ENCODE results near the gene ELP1. TPM values are rescaled to one million over a fixed set of nuclear protein-coding genes. Genes with fewer than 3 reads are reported as not detected.
"Not testable (repeated sequence)": the region's sequence is repeated elsewhere in the genome, so short reads cannot be mapped to it uniquely, and the experiment has no call there.

The ELP1 gene
- total and polyA plus RNA-seq, 9 donors: 15.7 to 70.9 (median 34.3) TPM

DNA sequence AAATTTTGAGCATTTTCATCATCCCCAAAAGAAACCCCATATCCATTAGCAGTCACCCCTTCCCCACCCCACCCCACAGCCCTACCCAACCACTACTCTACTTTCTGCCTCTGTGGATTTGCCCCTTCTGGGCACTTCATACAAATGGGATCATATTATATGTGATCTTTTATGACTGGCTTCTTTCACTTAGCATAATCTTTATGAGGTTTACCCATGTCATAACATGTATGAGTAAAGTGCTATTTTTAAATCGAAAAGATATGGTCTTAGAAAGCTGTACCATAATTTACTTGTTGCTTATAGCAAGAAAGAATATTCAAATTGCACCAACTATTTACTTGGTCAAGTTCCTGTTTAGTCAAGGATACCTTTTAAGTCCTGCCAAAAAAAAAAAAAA, 12.7 kb downstream of the ELP1 start:
- Histone ChIP-seq H3K27me3 (no peaks in the 10 kb centered on the region), H3K4me1 (ENCODE audit: insufficient read depth) (no peaks in the 10 kb centered on the region), H3K4me3 (no peak overlapping the region), H3K9me3 (no peaks in the 10 kb centered on the region), H3K27ac (no peak overlapping the region), H3K36me3 (no peaks in the 10 kb centered on the region)
- DNase-seq: no peak
- intact Hi-C loops (cut with DNase I): no loop called here
- TF ChIP-seq EP300 (IDR thresholded peaks at IDR 0.05) (no peak), POLR2A (IDR thresholded peaks at IDR 0.05) (no peak)
- TF ChIP-seq, protein P1, sequence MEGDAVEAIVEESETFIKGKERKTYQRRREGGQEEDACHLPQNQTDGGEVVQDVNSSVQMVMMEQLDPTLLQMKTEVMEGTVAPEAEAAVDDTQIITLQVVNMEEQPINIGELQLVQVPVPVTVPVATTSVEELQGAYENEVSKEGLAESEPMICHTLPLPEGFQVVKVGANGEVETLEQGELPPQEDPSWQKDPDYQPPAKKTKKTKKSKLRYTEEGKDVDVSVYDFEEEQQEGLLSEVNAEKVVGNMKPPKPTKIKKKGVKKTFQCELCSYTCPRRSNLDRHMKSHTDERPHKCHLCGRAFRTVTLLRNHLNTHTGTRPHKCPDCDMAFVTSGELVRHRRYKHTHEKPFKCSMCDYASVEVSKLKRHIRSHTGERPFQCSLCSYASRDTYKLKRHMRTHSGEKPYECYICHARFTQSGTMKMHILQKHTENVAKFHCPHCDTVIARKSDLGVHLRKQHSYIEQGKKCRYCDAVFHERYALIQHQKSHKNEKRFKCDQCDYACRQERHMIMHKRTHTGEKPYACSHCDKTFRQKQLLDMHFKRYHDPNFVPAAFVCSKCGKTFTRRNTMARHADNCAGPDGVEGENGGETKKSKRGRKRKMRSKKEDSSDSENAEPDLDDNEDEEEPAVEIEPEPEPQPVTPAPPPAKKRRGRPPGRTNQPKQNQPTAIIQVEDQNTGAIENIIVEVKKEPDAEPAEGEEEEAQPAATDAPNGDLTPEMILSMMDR (IDR thresholded peaks at IDR 0.05): no peak
- 88 to 92% (median 89%) methylated on average over 1 of the region's 1 CpG for WGBS, 3 donors

DNA sequence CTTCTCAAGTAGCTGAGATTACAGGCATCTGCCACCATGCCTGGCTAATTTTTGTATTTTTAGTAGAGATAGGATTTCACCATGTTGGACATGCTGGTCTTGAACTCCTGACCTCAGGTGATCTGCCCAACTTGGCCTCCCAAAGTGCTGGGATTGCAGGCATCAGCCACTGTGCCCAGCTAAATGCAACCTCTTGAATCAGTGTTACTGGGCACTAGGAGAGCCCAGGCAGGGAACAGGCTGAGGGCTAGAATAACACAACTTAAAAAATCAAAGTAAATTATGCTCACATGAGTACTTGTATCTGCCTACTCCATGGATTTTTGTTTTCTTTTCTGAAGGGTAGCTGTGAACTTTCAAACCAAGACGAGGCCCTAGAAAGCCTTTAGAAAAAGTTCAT, 13.5 kb downstream of the ELP1 start:
- 86 to 91% (median 91%) methylated on average over 1 of the region's 1 CpG for WGBS, 3 donors
- intact Hi-C loops (cut with DNase I); H3K36me3 ChIP-seq; DNase-seq; H3K27me3 ChIP-seq; H3K9me3 ChIP-seq; H3K27ac ChIP-seq; H3K4me1 ChIP-seq (ENCODE audit: insufficient read depth); H3K4me3 ChIP-seq: not testable (repeated sequence)

GRCh38 chr9:108919517-108919916, 14.4 kb downstream of the ELP1 start:
- intact Hi-C loops (cut with DNase I): no loop called here
- Histone ChIP-seq H3K27me3 (no peaks in the 10 kb centered on the region), H3K27ac (no peak overlapping the region), H3K4me3 (no peak overlapping the region), H3K4me1 (ENCODE audit: insufficient read depth) (no peaks in the 10 kb centered on the region), H3K36me3 (no peaks in the 10 kb centered on the region), H3K9me3 (no peaks in the 10 kb centered on the region)
- TF ChIP-seq EP300 (IDR thresholded peaks at IDR 0.05): no peak
- TF ChIP-seq, protein P1 (IDR thresholded peaks at IDR 0.05): no peak
- TF ChIP-seq POLR2A (IDR thresholded peaks at IDR 0.05): no peak
- WGBS, 3 donors: 80 to 87% (median 82%) methylated on average over 6 of the region's 6 CpGs
- DNase-seq: no peak

GRCh38 chr9:108913391-108913790, 20.5 kb downstream of the ELP1 start:
- WGBS, 3 donors: 94 to 98% (median 96%) methylated on average over 5 of the region's 5 CpGs

GRCh38 chr9:108911820-108912219, 22.1 kb downstream of the ELP1 start:
- Histone ChIP-seq H3K36me3 (no peaks in the 10 kb centered on the region), H3K27ac (no peak overlapping the region), H3K4me1 (ENCODE audit: insufficient read depth) (no peaks in the 10 kb centered on the region), H3K4me3 (no peak overlapping the region), H3K9me3 (no peaks in the 10 kb centered on the region), H3K27me3 (no peaks in the 10 kb centered on the region)
- no peak for DNase-seq
- intact Hi-C loops (cut with DNase I): no loop called here
- no peak for TF ChIP-seq EP300 (IDR thresholded peaks at IDR 0.05)
- TF ChIP-seq, protein P1 (IDR thresholded peaks at IDR 0.05): no peak
- TF ChIP-seq POLR2A (IDR thresholded peaks at IDR 0.05): no peak
- WGBS, 3 donors: 25 to 30% (median 30%) methylated on average over 1 of the region's 1 CpG

More at GRCh38 chr9:108913391-108913790, 20.5 kb downstream of the ELP1 start:
- Histone ChIP-seq H3K27ac (no peak overlapping the region), H3K9me3 (no peaks in the 10 kb centered on the region), H3K36me3 (no peaks in the 10 kb centered on the region), H3K4me1 (ENCODE audit: insufficient read depth) (no peaks in the 10 kb centered on the region), H3K4me3 (no peak overlapping the region), H3K27me3 (no peaks in the 10 kb centered on the region)
- TF ChIP-seq EP300 (IDR thresholded peaks at IDR 0.05) (no peak), POLR2A (IDR thresholded peaks at IDR 0.05) (no peak)
- TF ChIP-seq, protein P1 (IDR thresholded peaks at IDR 0.05): no peak
- intact Hi-C loops (cut with DNase I): no loop called here
- DNase-seq: no peak
